GM18499 (cell line): ENCODE results near the gene ADCY5.
"Not testable (repeated sequence)": the region's sequence is repeated elsewhere in the genome, so short reads cannot be mapped to it uniquely, and the experiment has no call there.

ENCODE experiments used
- ATAC-seq: cut with Tn5 transposase; IDR thresholded peaks from one replicate; pipeline ENCODE4 v1.9.1; 2021; ENCODE audit warnings: moderate number of reproducible peaks; ENCODE audit not compliant: insufficient read depth, unreplicated experiment

Gene ADCY5

GRCh38 chr3:123278446-123278845 lies 170.4 kb downstream of the ADCY5 start:
- ATAC-seq = no peak

GRCh38 chr3:123277106-123277505 lies 171.8 kb downstream of the ADCY5 start:
- ATAC-seq = no peak

- ATAC-seq = no peak
Observed at GRCh38 chr3:123276346-123277006, 172.4 kb downstream of the ADCY5 start.

- no peak for ATAC-seq
Observed at GRCh38 chr3:123275691-123276090, 173.2 kb downstream of the ADCY5 start.

GRCh38 chr3:123272547-123272946 lies 176.3 kb downstream of the ADCY5 start:
- no peak for ATAC-seq

GRCh38 chr3:123271466-123272159 lies 177.3 kb downstream of the ADCY5 start:
- no peak for ATAC-seq

- ATAC-seq = no peak
Observed at GRCh38 chr3:123270818-123271217, 178.1 kb downstream of the ADCY5 start.

GRCh38 chr3:123267821-123268220 lies 181.1 kb downstream of the ADCY5 start:
- no peak for ATAC-seq

- no peak for ATAC-seq
Observed at GRCh38 chr3:123263941-123264340, 184.9 kb downstream of the ADCY5 start.

- no peak for ATAC-seq
Observed at GRCh38 chr3:123262868-123263267, 186.0 kb downstream of the ADCY5 start.

GRCh38 chr3:123262226-123262625 lies 186.7 kb downstream of the ADCY5 start:
- ATAC-seq = no peak

GRCh38 chr3:123261666-123262065 lies 187.2 kb downstream of the ADCY5 start:
- ATAC-seq = no peak

GRCh38 chr3:123258811-123259420 lies 190.0 kb downstream of the ADCY5 start:
- no peak for ATAC-seq

- no peak for ATAC-seq
Observed at GRCh38 chr3:123258359-123258758, 190.5 kb downstream of the ADCY5 start.

GRCh38 chr3:123256256-123256655 lies 192.6 kb downstream of the ADCY5 start:
- no peak for ATAC-seq

GRCh38 chr3:123246866-123247265 lies 202.0 kb downstream of the ADCY5 start:
- ATAC-seq = no peak

GRCh38 chr3:123244128-123244527 lies 204.8 kb downstream of the ADCY5 start:
- no peak for ATAC-seq

- ATAC-seq = no peak
Observed at GRCh38 chr3:123239756-123240155, 209.1 kb downstream of the ADCY5 start.

- not testable (repeated sequence) for ATAC-seq
Observed at GRCh38 chr3:123239186-123239585, 209.7 kb downstream of the ADCY5 start.

- no peak for ATAC-seq
Observed at GRCh38 chr3:123236902-123237301, 212.0 kb downstream of the ADCY5 start.
